ENCODE measurements around the gene KDM4C. TPM values are rescaled to one million over a fixed set of nuclear protein-coding genes. Genes with fewer than 3 reads are reported as not detected.

Gene KDM4C
- total RNA-seq, 1 experiment from 2014 or later: 16.8 TPM

- H2AFZ ChIP-seq (ENCODE audit: low read depth, low read length, poor library complexity, severe bottlenecking): no peak overlapping the region
- ATAC-seq (no peak), DNase-seq (ENCODE audit: low read depth, low spot score) (no peak)
- no peak overlapping the region for H3K4me3 ChIP-seq (replicated peaks in 1 of 2; ENCODE audit: low read depth in 1 of 2, low read length in 2 of 2)
- H3K9ac ChIP-seq (ENCODE audit: low read length): no peak overlapping the region
- no peaks in the 10 kb centered on the region for H3K4me1 ChIP-seq (ENCODE audit: control insufficient read depth in 1 of 2, insufficient read depth in 2 of 2, low read length in 2 of 2)
- BruUV-seq (replicated peaks): no TSS peak
- no peak overlapping the region for H3K27ac ChIP-seq (ENCODE audit: low read depth, low read length)
- no peaks in the 10 kb centered on the region for H3K9me2 ChIP-seq (ENCODE audit: insufficient read depth)
- no peak overlapping the region for H3K4me2 ChIP-seq (ENCODE audit: low read length)
- no peaks in the 10 kb centered on the region for H3K9me3 ChIP-seq (ENCODE audit: control insufficient read depth in 1 of 2, insufficient read depth in 1 of 2, low read depth in 1 of 2, low read length in 2 of 2)
- ChIA-PET RAD21 (ENCODE audit: low non-redundant PET in 1 of 2, low total read pairs in 2 of 2, uncharacterized antibody in 2 of 2, unreplicated experiment in 2 of 2) (no interaction called here), CTCF (no interaction called here), POLR2A (no interaction called here)
- no peaks in the 10 kb centered on the region for H3K36me3 ChIP-seq (ENCODE audit: control insufficient read depth in 1 of 2, insufficient read depth in 2 of 2, low read length in 2 of 2)
- H3K79me2 ChIP-seq (ENCODE audit: insufficient read depth, low read length): no peaks in the 10 kb centered on the region
- intact Hi-C loops (cut with micrococcal nuclease): no loop called here
- H4K20me1 ChIP-seq (ENCODE audit: insufficient read depth): no peaks in the 10 kb centered on the region
- no peaks in the 10 kb centered on the region for H3K27me3 ChIP-seq (ENCODE audit: insufficient read depth, low read length)
- no peak for TF ChIP-seq ELF1 (IDR thresholded peaks at IDR 0.05; ENCODE audit: borderline replicate concordance, low read depth)
- TF ChIP-seq SIN3A (IDR thresholded peaks at IDR 0.05; ENCODE audit: low read depth): no peak
- TF ChIP-seq JUND (IDR thresholded peaks at IDR 0.05): no peak
- TF ChIP-seq ZBTB33 (IDR thresholded peaks at IDR 0.05; ENCODE audit: extremely low read depth, insufficient replicate concordance, low read length): no peak
- no peak for TF ChIP-seq ZFX (IDR thresholded peaks at IDR 0.05)
- TF ChIP-seq RAD21 (IDR thresholded peaks at IDR 0.05; ENCODE audit: low read depth): no peak
- no peak for TF ChIP-seq SRF (IDR thresholded peaks at IDR 0.05; ENCODE audit: low read depth)
- no peak for TF ChIP-seq TCF7L2 (IDR thresholded peaks at IDR 0.05; ENCODE audit: borderline replicate concordance, extremely low read depth, insufficient read depth, insufficient read length)
- TF ChIP-seq YY1 (IDR thresholded peaks at IDR 0.05; ENCODE audit: extremely low read depth, insufficient replicate concordance, low read depth, low read length): no peak
Observed at GRCh38 chr9:7001571-7001970, 243.8 kb downstream of the KDM4C start.

GRCh38 chr9:7003861-7004260, 246.1 kb downstream of the KDM4C start:
- Histone ChIP-seq H3K4me2 (ENCODE audit: low read length) (no peak overlapping the region), H3K27ac (ENCODE audit: low read depth, low read length) (no peak overlapping the region), H3K4me3 (replicated peaks in 1 of 2; ENCODE audit: low read depth in 1 of 2, low read length in 2 of 2) (no peak overlapping the region), H3K4me1 (ENCODE audit: control insufficient read depth in 1 of 2, insufficient read depth in 2 of 2, low read length in 2 of 2) (no peaks in the 10 kb centered on the region), H3K9me3 (ENCODE audit: control insufficient read depth in 1 of 2, insufficient read depth in 1 of 2, low read depth in 1 of 2, low read length in 2 of 2) (no peaks in the 10 kb centered on the region), H3K27me3 (ENCODE audit: insufficient read depth, low read length) (no peaks in the 10 kb centered on the region), H3K36me3 (ENCODE audit: control insufficient read depth in 1 of 2, insufficient read depth in 2 of 2, low read length in 2 of 2) (peaks cover 0 to 5% of the 10 kb centered on the region in 2 experiments; a peak in 2 of 4 replicates), H3K79me2 (ENCODE audit: insufficient read depth, low read length) (no peaks in the 10 kb centered on the region), H3K9ac (ENCODE audit: low read length) (no peak overlapping the region), H2AFZ (ENCODE audit: low read depth, low read length, poor library complexity, severe bottlenecking) (no peak overlapping the region), H4K20me1 (ENCODE audit: insufficient read depth) (no peaks in the 10 kb centered on the region), H3K9me2 (ENCODE audit: insufficient read depth) (no peaks in the 10 kb centered on the region)
- POLR2A ChIA-PET: no interaction called here
- CTCF ChIA-PET: no interaction called here
- intact Hi-C loops (cut with micrococcal nuclease): no loop called here
- no TSS peak for BruUV-seq (replicated peaks)
- ATAC-seq (no peak), DNase-seq (ENCODE audit: low read depth, low spot score) (no peak)
- TF ChIP-seq TCF7L2 (IDR thresholded peaks at IDR 0.05; ENCODE audit: borderline replicate concordance, extremely low read depth, insufficient read depth, insufficient read length) (no peak), SP1 (IDR thresholded peaks at IDR 0.05; ENCODE audit: low read depth) (no peak), POLR2AphosphoS5 (IDR thresholded peaks at IDR 0.05; ENCODE audit: low read depth, low read length) (no peak), ZFX (IDR thresholded peaks at IDR 0.05) (no peak), EZH2 (IDR thresholded peaks at IDR 0.05) (no peak), REST (IDR thresholded peaks at IDR 0.05; ENCODE audit: low read depth) (no peak), EZH2phosphoT487 (IDR thresholded peaks at IDR 0.05; ENCODE audit: borderline replicate concordance) (no peak), MAX (IDR thresholded peaks at IDR 0.05) (no peak), CEBPB (IDR thresholded peaks at IDR 0.05; ENCODE audit: low read depth) (no peak)
- RAD21 ChIA-PET (ENCODE audit: low non-redundant PET in 1 of 2, low total read pairs in 2 of 2, uncharacterized antibody in 2 of 2, unreplicated experiment in 2 of 2): no interaction called here
